Measurements from ENCODE around the gene VIPR2.
"Not testable (repeated sequence)": the region's sequence is repeated elsewhere in the genome, so short reads cannot be mapped to it uniquely, and the experiment has no call there.

VIPR2 gene

DNA sequence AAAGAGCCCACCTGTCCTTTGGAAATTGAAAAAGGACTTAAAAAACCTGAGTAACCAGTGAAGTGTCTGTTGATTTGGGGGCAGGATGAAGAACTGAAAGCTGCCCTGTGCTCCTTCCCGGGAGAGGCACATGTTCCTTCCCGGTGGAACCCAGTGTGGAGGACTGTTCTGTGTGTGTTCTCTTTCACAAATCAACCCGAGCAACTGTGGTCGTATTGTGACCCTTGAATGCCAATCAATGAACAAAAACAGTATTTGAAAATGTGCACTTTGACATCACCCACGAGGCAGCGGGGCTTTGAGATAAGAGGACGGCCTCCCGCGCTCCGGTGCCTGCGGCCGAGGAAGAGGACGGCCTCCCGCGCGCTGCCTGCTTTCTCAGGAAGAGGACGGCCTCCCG lies 139.0 kb downstream of the VIPR2 start:
- no peak for DNase-seq (ENCODE audit: low spot score)
- Histone ChIP-seq H3K27ac (no peak overlapping the region), H3K4me3 (no peak overlapping the region)
- TF ChIP-seq, protein P1, sequence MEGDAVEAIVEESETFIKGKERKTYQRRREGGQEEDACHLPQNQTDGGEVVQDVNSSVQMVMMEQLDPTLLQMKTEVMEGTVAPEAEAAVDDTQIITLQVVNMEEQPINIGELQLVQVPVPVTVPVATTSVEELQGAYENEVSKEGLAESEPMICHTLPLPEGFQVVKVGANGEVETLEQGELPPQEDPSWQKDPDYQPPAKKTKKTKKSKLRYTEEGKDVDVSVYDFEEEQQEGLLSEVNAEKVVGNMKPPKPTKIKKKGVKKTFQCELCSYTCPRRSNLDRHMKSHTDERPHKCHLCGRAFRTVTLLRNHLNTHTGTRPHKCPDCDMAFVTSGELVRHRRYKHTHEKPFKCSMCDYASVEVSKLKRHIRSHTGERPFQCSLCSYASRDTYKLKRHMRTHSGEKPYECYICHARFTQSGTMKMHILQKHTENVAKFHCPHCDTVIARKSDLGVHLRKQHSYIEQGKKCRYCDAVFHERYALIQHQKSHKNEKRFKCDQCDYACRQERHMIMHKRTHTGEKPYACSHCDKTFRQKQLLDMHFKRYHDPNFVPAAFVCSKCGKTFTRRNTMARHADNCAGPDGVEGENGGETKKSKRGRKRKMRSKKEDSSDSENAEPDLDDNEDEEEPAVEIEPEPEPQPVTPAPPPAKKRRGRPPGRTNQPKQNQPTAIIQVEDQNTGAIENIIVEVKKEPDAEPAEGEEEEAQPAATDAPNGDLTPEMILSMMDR (IDR thresholded peaks at IDR 0.05) = no peak

DNA sequence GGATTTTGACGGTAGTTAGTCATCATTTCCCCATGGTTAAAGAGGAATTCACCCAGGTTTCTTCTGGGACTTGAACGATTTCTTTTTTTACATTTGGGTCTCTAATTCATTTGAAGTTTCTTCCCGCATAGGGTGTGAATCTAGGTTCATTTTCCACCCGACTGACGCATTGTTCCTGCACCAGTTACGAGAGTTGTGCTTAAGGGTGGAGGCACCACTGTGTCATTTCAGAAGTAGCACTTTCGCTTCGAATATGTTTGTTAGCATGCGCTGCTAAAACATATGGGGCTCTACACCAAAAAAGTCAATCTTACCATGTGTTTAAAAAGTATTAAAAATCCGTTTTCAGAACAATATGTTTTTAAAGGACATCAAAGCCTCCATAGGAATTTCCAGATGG lies 140.3 kb downstream of the VIPR2 start:
- no peak for DNase-seq (ENCODE audit: low spot score)
- TF ChIP-seq, protein P1 (IDR thresholded peaks at IDR 0.05) = no peak
- Histone ChIP-seq H3K27ac (no peak overlapping the region), H3K4me3 (no peak overlapping the region)

DNA sequence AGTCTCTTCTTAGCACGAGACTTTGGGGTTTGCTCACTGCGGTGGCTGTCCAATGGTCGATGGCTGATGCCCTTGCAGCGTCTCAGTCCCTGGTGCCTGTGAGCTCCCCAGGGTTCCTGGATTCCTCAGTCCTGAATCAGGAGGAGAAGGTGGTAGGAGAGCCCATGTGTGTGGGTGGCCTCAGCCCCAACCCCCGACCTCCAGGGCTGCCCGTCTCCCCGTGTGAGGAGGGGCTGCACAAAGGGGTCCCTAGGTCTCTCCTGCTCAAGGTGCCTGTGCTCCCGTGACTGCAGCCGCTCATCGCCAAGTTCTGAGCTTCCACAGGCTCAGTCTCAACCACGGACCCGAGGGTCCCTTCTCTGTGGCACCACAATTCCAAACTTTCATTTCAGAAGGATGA lies 142.9 kb downstream of the VIPR2 start:
- H3K4me3 ChIP-seq = no peak overlapping the region
- TF ChIP-seq, protein P1 (IDR thresholded peaks at IDR 0.05) = no peak
- no peak for DNase-seq (ENCODE audit: low spot score)

GRCh38 chr7:159000859-159001435 lies 143.7 kb downstream of the VIPR2 start:
- no peak for DNase-seq (ENCODE audit: low spot score)
- TF ChIP-seq, protein P1 (IDR thresholded peaks at IDR 0.05) = no peak
- H3K4me3 ChIP-seq = no peak overlapping the region

More for the DNA sequence above, 142.9 kb downstream of the VIPR2 start:
- H3K27ac ChIP-seq = no peak overlapping the region

GRCh38 chr7:159000070-159000469 lies 144.6 kb downstream of the VIPR2 start:
- TF ChIP-seq, protein P1 (IDR thresholded peaks at IDR 0.05) = no peak
- Histone ChIP-seq H3K27ac (no peak overlapping the region), H3K4me3 (no peak overlapping the region)
- no peak for DNase-seq (ENCODE audit: low spot score)

More at GRCh38 chr7:159000859-159001435, 143.7 kb downstream of the VIPR2 start:
- no peak overlapping the region for H3K27ac ChIP-seq

- no peak overlapping the region for H3K4me3 ChIP-seq
- TF ChIP-seq, protein P1 (IDR thresholded peaks at IDR 0.05) = no peak
- no peak for DNase-seq (ENCODE audit: low spot score)
- H3K27ac ChIP-seq = no peak overlapping the region
Observed at GRCh38 chr7:158999496-158999895, 145.2 kb downstream of the VIPR2 start.

GRCh38 chr7:158998261-158998660 lies 146.4 kb downstream of the VIPR2 start:
- H3K27ac ChIP-seq; DNase-seq (ENCODE audit: low spot score); H3K4me3 ChIP-seq: not testable (repeated sequence)

All from coronary artery (tissue), 2 donors.